Nucleus accumbens (tissue), 56 donors: ENCODE data around the gene ISOC2.

Experiments
- DNase-seq, 56 donors: peaks; one replicate each; lab custom pipeline; 2025; lab: John Stamatoyannopoulos, UW

The ISOC2 gene

DNA sequence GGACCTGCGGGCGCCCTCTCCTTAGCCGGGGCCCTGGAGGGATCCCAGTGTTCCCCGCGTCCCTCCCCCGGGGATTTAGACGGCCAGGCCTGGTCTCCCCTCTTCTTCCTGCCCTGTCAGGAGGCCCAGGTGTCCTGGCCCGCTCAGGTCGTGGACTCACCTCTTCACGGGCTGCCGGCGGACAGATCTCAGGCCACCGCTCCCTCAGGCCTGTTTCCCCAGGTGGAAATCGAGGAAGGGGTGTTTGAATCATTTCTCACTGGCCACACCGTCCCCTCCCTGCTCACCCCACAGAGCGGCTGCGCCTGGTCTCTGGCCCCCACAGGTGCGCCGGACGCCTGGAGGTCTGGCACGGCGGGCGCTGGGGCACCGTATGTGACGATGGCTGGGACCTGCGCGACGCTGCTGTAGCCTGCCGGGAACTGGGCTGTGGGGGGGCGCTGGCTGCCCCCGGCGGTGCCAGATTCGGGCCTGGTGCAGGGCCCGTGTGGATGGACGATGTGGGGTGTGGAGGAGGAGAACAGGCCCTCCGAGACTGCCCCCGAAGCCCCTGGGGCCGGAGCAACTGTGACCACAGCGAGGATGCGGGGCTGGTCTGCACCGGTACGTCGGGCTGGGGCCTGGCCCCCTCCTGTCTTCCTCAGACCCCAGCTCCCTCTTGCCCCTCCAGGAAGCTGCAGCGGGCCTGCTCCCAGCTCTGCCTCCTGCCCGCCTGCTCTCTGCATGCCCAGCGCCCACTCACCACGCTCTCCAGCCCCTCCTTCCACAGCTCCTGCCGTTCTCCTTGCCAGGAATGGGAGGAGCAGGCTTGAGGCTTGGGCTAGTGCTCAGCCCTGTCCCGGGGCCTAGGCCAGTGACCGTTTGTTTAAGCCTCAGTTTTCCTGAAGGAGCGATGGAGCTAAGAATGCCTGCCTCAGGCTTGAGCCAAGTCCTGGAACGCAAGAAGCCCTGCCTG, 29.3 kb upstream of the ISOC2 start:
- no peak for DNase-seq

GRCh38 chr19:55489711-55490477, 28.5 kb upstream of the ISOC2 start:
- DNase-seq: no peak

DNA sequence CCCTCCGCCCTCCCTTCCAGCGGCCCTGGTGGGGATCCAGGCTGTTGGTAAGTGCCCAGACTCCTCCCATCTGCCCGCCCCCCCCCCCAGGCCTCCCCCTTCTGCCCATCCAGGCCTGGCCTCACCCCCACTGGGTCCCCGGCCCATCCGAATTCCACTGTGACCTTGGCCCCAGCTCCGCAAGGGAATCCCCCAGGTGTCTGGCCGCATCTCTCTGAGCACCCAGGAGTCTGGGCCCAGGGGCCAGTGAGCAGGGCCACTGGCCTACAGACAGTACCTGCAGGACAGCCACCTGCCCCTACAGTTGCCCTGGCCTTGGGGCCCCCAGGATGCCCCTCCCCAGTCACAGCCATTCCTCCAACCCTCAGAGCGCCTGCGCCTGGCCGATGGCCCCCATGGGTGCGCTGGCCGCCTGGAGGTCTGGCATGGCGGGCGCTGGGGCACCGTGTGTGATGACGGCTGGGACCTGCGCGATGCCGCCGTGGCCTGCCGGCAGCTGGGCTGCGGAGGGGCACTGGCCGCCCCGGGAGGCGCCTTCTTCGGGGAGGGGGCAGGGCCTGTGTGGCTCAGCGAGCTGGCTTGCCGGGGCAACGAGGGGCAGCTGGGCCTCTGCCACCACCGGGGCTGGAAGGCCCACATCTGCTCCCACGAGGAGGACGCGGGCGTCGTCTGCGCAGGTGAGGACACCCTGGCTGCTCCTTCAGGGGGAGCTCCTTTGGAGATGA, 27.7 kb upstream of the ISOC2 start:
- peak in 2 of 56 donors; percentile 19 to 34 for DNase-seq

DNA sequence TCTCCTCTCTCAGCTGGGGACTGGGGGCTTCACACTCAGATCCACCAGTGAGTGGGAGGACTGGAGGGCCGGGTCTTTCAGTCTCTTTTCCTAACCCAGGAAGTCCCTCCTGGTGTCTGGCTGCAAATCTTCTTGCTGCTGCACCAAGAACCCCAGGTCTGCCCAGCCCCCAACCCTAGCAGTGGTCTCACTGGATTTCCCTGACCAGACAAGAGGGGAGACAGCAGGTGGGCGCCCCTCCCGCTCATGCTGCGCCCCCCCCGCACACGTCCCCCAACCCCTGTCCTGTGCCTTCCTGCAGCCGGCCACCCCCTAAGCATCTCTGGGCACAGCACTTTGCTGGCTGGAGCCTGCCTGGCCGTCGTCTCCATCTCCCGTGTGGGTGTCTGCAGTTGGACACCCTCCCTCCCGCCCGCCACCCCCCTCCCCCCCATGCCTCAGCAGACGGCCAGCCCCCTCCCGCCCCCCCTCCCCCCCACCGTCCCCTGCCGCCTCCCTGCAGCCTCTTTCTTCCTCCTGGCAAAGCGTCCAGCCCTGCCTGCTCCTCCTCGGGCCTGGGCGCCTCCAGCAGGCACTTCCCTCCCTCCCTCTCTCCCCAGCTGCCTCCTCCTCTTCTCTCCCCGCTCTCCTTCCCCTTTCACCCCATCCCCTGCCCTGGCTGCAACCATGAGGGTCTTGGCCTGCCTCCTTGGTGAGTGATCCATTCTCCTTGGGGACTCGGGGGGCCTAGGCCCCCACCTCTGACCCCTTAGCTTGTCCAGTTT, 26.7 kb upstream of the ISOC2 start, which contains the start of gene SSC5D:
Gene SSC5D, plus strand, starts transcription at position 513 of the 764 bp plus-strand sequence. Its CDS starts 154 bp downstream, at position 667.
- peak in 8 of 56 donors; percentile 12 to 43 (median 22) for DNase-seq

DNA sequence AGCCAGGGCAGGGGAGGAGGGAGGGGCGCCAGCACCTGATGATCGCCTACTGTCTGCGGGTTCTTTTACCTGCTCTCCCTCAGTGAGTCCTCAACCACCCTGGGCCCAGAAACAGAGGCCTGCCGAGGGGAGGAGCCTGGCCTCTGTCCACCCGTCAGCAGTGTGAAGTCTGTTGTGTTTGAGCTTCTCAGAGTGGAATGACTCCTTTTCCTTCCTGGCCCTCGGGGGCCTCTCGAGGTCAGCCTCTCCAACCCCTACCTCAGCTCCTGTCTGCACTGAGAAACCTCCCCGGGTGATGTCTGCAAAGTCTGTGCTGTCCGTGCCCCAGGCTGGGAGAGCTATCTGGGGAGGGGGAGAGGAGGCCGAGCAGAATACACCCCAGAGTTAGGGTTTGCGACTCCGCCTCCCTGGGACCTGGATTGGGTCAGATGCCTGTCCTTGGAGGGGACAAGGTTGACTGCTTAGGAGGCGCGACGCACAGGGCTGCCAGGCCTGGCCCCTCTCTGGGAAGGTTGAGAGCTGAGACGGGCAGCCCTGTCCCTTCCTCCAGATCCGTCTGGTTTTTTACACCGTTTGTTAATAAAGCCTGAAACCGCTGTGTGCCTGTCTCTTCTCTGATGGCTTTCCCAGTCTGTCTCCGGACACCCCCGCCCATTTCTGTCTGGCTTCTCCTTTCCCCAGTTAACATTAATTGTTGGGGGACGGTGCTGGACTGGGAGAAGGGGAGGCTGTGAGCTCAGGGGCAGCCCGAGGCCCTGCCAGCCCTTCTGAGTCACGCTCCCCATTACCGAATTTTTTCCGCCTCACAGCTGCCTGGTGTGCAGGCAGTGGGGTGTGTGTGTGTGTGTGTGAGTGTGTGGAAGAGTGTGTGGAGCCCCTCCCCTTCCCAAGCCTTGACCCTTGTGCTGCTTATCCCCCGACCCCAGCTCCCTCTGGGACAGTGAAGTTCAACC, 25.8 kb upstream of the ISOC2 start:
- peak in 2 of 56 donors; percentile 24 to 32 for DNase-seq

DNA sequence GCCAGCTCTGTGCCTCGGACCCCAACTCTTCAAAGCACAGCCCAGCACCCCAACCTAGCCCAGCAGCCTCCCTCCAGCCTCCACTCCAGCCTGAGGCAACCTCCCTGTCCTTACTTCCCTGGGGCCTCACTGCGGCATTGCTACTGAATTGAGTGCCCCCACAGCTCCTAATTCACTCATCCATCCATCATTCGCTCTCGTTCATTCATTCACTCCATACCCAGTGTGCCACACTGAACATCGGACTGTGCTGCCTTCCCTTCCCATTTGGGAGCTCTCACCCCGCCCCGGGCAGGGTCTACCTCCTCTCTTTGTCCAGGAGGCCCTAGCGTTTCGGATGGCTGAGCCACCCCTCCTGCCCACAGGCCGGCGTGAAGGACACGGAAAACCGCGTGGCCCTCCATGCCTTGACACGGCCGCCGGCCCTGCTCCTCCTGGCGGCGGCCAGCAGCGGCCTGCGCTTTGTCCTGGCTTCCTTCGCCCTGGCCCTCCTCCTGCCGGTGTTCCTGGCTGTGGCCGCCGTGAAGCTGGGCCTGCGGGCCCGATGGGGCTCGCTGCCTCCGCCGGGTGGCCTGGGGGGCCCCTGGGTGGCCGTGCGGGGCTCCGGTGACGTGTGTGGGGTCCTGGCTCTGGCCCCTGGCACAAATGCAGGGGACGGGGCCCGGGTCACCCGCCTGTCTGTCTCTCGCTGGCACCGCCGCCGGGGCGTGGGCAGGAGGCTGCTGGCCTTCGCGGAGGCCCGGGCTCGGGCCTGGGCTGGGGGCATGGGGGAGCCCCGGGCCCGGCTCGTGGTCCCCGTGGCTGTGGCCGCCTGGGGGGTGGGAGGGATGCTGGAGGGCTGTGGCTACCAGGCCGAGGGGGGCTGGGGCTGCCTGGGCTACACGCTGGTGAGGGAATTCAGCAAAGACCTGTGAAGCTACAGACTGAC, 24.9 kb upstream of the ISOC2 start:
- DNase-seq: no peak

DNA sequence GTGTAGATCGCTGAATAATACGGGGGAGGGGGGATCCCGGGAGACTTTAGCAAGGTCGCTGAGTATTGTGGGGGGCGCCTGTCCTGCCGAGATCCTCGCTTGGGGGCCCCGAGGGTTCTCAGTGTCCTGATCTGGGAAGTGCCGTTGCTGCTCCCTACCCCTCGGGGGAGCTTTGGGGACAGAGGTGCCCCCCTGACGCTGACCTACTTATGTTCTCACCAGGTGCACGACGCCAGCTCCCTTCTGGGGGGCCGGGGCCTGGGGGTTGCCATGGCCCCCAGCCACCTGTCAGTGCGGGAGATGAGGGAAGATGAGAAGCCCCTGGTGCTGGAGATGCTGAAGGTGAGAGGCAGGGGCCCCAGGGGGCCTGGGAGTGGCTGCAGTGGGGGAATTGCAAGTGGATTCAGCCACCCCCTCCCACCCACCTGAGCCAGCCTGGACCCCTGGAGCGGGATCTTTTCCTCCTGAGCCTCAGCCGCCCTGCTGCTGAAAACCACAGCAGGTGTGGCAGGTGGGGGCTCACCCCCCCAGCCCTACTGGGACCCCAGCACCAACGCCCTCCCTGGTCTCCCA, 24.1 kb upstream of the ISOC2 start:
- DNase-seq: peak in 1 of 56 donors; percentile 47

- peak in 45 of 56 donors; percentile 12 to 84 (median 56) for DNase-seq
Measured at GRCh38 chr19:55484593-55485438, 23.4 kb upstream of the ISOC2 start, which contains the start of gene NAT14. Gene NAT14 (plus strand): TSS chr19:55485188. CDS start chr19:55485709, 521 bp downstream.

GRCh38 chr19:55483706-55484592, 22.5 kb upstream of the ISOC2 start:
- no peak for DNase-seq

GRCh38 chr19:55482967-55483705, 21.7 kb upstream of the ISOC2 start:
- no peak for DNase-seq

DNA sequence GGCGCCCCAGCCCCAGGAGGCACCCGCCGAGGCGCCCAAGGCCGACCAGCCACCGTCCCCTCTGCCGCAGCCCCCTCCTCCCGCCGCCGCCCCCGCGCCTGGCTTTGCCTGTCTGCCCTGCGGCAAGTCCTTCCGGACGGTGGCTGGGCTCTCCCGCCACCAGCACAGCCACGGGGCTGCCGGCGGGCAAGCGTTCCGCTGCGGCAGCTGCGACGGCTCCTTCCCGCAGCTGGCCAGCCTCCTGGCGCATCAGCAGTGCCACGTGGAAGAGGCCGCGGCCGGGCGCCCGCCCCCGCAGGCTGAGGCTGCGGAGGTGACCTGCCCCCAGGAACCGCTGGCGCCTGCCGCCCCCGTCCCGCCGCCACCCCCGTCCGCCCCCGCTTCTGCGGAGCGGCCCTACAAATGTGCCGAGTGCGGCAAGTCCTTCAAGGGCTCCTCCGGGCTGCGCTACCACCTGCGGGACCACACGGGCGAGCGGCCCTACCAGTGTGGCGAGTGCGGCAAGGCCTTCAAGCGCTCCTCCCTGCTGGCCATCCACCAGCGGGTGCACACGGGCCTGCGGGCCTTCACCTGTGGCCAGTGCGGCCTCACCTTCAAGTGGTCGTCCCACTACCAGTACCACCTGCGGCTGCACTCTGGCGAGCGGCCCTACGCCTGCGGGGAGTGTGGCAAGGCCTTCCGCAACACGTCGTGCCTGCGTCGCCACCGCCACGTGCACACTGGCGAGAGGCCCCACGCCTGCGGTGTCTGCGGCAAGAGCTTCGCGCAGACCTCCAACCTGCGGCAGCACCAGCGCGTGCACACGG, 20.9 kb upstream of the ISOC2 start:
- DNase-seq: no peak

DNA sequence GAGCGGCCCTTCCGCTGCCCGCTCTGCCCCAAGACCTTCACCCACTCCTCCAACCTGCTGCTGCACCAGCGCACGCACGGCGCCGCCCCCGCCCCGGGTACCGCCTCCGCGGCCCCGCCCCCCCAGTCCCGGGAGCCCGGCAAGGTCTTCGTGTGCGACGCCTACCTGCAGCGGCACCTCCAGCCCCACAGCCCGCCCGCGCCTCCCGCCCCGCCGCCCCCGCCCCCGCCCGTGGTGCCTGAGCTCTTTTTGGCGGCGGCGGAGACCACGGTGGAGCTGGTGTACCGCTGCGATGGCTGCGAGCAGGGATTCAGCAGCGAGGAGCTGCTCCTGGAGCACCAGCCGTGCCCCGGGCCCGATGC, 20.3 kb upstream of the ISOC2 start:
- DNase-seq: no peak

- no peak for DNase-seq
Measured at GRCh38 chr19:55481148-55481793, 19.8 kb upstream of the ISOC2 start.
